Activated CD8-positive, alpha-beta memory T cell treated with anti-CD3 and anti-CD28 coated beads, Interleukin-2, amount 10 ng/mL, durations not matched to agents 7 days and 5 days (primary cell): ENCODE results near the gene HNRNPH2. TPM values are rescaled to one million over a fixed set of nuclear protein-coding genes. Genes with fewer than 3 reads are reported as not detected.

ENCODE experiments used
- ATAC-seq: fragments of 150-1000 bp; cut with Tn5 transposase; one replicate; pipeline ENCODE4 v1.10.0; 2021; ENCODE audit warnings: moderate library complexity
- CTCF ChIA-PET: fragments of 350-600 bp; sonication (Branson Sonifier 250); formaldehyde crosslinking; loops from one replicate; lab custom pipeline; 2021; ENCODE audit warnings: antibody characterized with exemption; lab: Charles Lee
- DNase-seq: peaks from one replicate; pipeline ENCODE4 v3.0.0-alpha.2; 2020
- H3K27ac Mint-ChIP-seq: one replicate; pipeline ENCODE4 v1.8.0; 2021; ENCODE audit warnings: mild to moderate bottlenecking, mixed read lengths
- H3K27me3 Mint-ChIP-seq: one replicate; pipeline ENCODE4 v1.8.0; 2021; ENCODE audit warnings: mixed read lengths
- H3K36me3 Mint-ChIP-seq: one replicate; pipeline ENCODE4 v1.8.0; 2021; ENCODE audit warnings: mild to moderate bottlenecking, mixed read lengths
- H3K4me1 Mint-ChIP-seq: one replicate; pipeline ENCODE4 v1.8.0; 2021; ENCODE audit warnings: mixed read lengths
- H3K4me3 Mint-ChIP-seq: one replicate; pipeline ENCODE4 v1.8.0; 2021; ENCODE audit warnings: mild to moderate bottlenecking, moderate library complexity, mixed read lengths
- H3K9me3 Mint-ChIP-seq: one replicate; pipeline ENCODE4 v1.8.0; 2022; ENCODE audit warnings: low read depth, mixed read lengths
- total RNA-seq, 2 experiments: library from RNA; stranded (reverse); gene quantifications; one replicate each; pipeline ENCODE4 v1.2.3, GENCODE V29; 2021

HNRNPH2 gene
- total RNA-seq, 2 experiments from 2014 or later = 30.7 to 31.2 TPM

DNA sequence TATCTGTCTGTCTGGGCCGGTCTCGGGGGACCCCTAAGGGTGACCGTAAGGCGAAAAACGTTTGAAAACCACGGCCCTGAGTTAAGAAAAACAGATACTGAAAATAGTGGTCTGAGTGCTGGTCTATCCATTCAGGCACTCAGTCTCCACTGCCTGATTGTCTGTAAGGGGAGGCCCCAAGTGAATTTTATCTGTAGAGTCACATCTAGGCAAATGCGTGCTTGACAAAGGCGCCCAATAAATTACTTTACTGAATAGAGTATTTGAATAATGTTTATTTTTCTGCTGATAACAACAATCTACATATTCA lies 465 bp downstream of the HNRNPH2 start:
- CTCF ChIA-PET = no interaction called here
- peak overlapping the region; percentile 98 for H3K4me3 Mint-ChIP-seq
- no peaks in the 10 kb centered on the region for H3K9me3 Mint-ChIP-seq
- peak; percentile 17 for ATAC-seq
- no peak for DNase-seq
- H3K36me3 Mint-ChIP-seq = peaks cover 32% of the 10 kb centered on the region
- H3K4me1 Mint-ChIP-seq = peaks cover 36% of the 10 kb centered on the region
- no peaks in the 10 kb centered on the region for H3K27me3 Mint-ChIP-seq
- peak overlapping the region; percentile 98 for H3K27ac Mint-ChIP-seq

DNA sequence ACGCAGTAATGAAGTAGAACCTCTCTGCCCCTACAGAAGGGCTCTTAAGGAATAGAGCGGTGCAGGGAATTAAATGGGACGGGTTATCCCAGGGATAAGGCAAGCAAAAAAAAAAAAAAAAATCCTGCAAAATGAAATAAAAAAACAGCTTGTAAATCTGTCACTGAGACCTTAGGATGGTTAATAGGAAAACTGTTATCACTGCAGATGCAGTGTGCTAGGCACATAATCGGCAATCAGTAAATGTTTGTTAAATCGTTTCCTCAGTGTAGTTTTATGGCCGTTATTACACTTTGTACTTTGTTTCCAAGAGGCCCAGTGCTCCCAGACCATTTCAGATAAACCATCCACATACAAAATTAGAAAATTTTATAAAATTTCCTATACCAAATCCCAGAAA lies 1.0 kb downstream of the HNRNPH2 start:
- Mint-ChIP-seq H3K27ac (peak overlapping the region; percentile 98), H3K4me3 (peak overlapping the region; percentile 98), H3K27me3 (no peaks in the 10 kb centered on the region), H3K36me3 (peaks cover 29% of the 10 kb centered on the region), H3K9me3 (no peaks in the 10 kb centered on the region), H3K4me1 (peaks cover 35% of the 10 kb centered on the region)
- CTCF ChIA-PET = no interaction called here
- ATAC-seq = no peak
- no peak for DNase-seq

DNA sequence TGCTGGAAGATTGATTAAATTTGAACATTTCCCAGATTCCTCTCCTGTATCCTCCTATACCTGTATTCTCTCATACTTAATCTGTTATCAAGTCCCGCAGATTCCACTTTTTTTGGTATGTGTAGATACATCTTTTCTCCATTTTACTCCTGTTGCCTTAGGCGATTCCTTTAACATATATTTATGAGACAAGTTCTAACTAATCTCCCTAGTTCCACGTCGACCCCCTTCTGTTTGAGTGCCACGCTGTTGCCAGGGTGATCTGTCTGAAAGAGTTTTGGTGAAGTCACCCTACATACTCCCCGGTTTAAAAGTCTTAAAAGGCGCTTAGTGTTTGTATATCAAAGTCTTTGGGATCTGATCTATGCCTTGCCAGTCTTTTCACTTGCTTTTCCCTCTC lies 2.4 kb downstream of the HNRNPH2 start:
- CTCF ChIA-PET = no interaction called here
- peak overlapping the region; percentile 75 for H3K27ac Mint-ChIP-seq

DNA sequence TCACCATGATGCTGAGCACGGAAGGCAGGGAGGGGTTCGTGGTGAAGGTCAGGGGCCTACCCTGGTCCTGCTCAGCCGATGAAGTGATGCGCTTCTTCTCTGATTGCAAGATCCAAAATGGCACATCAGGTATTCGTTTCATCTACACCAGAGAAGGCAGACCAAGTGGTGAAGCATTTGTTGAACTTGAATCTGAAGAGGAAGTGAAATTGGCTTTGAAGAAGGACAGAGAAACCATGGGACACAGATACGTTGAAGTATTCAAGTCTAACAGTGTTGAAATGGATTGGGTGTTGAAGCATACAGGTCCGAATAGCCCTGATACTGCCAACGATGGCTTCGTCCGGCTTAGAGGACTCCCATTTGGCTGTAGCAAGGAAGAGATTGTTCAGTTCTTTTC lies 4.0 kb downstream of the HNRNPH2 start:
- CTCF ChIA-PET = no interaction called here
- Mint-ChIP-seq H3K4me1 (peaks cover 42% of the 10 kb centered on the region), H3K27ac (no peak overlapping the region), H3K36me3 (peaks cover 27% of the 10 kb centered on the region), H3K27me3 (no peaks in the 10 kb centered on the region), H3K9me3 (no peaks in the 10 kb centered on the region), H3K4me3 (no peak overlapping the region)
- no peak for DNase-seq
- no peak for ATAC-seq

More for the DNA sequence above, 2.4 kb downstream of the HNRNPH2 start:
- no peak for DNase-seq
- ATAC-seq = no peak
- Mint-ChIP-seq H3K4me1 (peaks cover 39% of the 10 kb centered on the region), H3K27me3 (no peaks in the 10 kb centered on the region), H3K4me3 (peak overlapping the region; percentile 55), H3K9me3 (no peaks in the 10 kb centered on the region), H3K36me3 (peaks cover 27% of the 10 kb centered on the region)

DNA sequence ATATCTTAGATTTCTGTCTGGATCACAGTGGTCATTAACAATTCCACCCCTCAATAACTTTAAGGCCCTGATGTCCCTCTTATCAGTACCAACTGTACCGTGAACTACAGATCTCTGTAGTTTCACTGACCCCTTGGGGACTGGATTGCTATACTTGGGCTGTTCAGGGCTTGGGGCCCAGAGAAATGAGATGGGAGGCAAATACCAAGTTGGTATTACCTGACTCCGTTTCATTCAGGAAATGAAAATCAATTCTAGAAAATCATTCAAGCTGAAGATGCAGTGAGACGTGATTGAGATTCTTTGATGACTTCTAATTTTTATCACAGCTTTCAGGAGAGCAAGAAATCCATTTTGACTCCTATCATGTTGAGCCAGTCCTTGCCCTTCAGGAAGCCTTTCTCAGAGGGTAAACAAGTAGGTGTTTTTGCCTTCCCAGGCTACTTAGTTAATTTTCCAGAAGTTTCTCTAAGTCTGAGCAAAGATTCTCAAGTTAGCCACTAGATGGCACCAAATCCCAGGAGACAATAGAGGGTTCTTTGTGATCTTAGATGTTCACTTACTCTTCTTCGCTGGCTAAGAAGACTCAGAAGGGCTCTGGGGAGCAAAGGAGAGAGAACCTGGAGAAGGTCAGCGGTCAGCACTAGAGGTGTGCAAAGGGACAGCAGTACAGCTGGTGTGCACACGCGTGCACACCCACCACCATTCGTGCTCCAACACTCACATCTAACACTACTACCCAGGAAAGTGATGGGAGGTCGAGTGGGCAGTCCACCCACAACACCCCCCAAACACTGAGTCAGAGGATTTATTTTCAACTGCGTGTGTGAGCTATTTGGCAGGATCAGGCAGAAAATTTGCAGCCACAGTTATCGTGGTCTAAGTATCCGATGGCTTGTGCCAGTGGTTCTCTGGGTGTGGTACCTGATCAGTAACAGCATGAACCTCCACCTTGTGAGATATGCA lies 7.4 kb downstream of the HNRNPH2 start:
- H3K27me3 Mint-ChIP-seq = no peaks in the 10 kb centered on the region

DNA sequence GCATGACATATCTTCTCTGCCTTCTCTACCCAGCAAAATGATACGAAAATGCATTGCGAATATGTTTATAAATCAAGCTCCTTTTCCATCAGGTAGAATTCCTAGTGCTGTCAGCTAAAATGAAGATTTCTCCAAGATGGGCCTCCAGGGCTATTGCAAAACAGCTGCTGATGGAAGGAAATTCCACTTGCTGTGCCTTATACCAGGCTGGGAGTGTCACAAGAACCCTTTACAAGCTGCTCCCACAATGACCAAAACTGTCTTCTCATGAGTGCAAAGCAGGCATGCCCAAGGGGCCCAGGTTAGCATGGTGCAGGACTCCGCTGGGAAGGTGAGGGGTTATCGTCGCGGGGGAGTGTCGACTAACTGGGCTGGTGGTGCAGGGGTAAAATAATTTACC lies 8.7 kb downstream of the HNRNPH2 start:
- Mint-ChIP-seq H3K36me3 (peaks cover 20% of the 10 kb centered on the region), H3K4me3 (no peak overlapping the region), H3K27me3 (no peaks in the 10 kb centered on the region), H3K4me1 (peaks cover 45% of the 10 kb centered on the region), H3K9me3 (no peaks in the 10 kb centered on the region), H3K27ac (peak overlapping the region; percentile 43)
- ATAC-seq (no peak), DNase-seq (no peak)
- CTCF ChIA-PET = interaction anchor here (0.7 to 1.5 kb wide), 2 partner anchors 201 to 387 kb away, joined by 3 read pairs; partner anchors contain the start of gene ARMCX6

More for the DNA sequence above, 7.4 kb downstream of the HNRNPH2 start:
- Mint-ChIP-seq H3K36me3 (peaks cover 25% of the 10 kb centered on the region), H3K4me3 (no peak overlapping the region), H3K27ac (peak overlapping the region; percentile 61), H3K4me1 (peaks cover 51% of the 10 kb centered on the region), H3K9me3 (no peaks in the 10 kb centered on the region)
- CTCF ChIA-PET = interaction anchor here (0.6 to 1.9 kb wide), 6 partner anchors 25 to 388 kb away, joined by 3 to 4 read pairs (median 3); partner anchors contain the start of genes ARMCX6 and RPL36A
- ATAC-seq = peak; percentile 60
- DNase-seq = peak; percentile 42

DNA sequence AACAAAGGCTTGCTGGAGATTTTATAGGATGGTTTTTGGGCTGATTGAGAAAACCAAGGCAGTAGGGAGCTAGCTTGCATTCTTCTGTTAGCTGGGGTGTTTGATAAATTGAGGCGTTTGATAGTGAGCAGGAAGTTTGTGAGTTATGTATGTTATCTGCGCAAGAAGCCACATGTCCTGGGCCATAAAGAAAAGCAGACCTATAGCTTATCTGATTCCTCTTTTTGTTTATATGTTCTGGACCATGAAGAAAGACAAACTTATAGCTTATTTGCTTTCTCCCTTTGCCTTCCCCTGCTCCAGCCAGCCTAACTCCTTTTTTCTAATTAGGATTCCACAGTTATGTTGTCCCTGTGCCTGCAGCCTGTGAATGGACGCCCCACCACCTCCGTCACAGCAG lies 9.2 kb downstream of the HNRNPH2 start:
- Mint-ChIP-seq H3K27me3 (no peaks in the 10 kb centered on the region), H3K9me3 (no peaks in the 10 kb centered on the region), H3K27ac (peak overlapping the region; percentile 91), H3K4me1 (peaks cover 42% of the 10 kb centered on the region), H3K4me3 (peak overlapping the region; percentile 78), H3K36me3 (peaks cover 15% of the 10 kb centered on the region)
- CTCF ChIA-PET = interaction anchor here (0.6 to 1.7 kb wide), 3 partner anchors 49 to 1253 kb away, joined by 3 read pairs; no protein-coding TSS in a partner anchor
- ATAC-seq = no peak
- DNase-seq = no peak

DNA sequence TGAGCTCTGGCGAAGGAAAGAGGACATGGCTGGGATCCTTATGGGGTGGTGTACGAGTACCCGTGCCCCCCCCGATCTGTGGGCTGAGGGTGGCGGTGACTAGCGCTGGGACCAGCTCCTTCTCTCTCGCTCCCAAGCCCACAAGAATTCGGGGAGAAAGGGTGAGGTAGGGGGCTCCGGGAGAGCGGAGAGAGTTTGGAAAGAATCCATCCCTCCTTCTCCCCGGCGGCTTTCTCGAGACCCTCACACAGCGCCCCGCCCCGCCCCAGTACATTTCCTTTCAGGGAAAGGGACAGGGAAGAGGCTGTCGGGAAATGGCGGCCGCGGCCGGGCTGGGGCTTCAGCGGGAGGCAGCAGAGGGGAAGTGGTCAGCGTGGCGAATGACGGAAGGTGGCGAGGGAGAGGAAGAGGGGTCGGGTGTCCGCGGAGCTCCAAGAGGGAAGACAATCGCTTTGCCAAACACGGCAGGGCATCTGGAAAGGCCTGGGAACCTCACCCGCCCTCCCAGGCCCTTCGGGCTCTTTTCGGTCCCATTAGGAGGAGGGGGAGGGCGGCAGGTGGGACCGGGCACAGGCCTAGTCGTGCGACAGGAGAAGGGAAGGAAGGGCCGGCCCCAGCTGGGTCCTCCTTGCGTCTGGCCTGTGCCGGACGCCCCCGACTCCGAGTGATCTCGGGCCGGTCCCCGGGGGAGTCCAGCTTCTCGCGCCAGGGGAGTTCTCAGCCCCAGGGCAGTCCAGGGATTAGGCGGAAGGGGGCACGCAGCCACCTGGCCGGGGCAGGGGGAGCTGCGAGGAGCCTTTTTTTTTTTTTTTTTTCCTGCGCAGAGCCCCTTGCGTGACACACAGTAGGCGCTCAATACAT lies 10.2 kb downstream of the HNRNPH2 start:
- Mint-ChIP-seq H3K9me3 (no peaks in the 10 kb centered on the region), H3K36me3 (peaks cover 5% of the 10 kb centered on the region), H3K27ac (peak overlapping the region; percentile 91), H3K4me1 (peaks cover 32% of the 10 kb centered on the region), H3K27me3 (no peaks in the 10 kb centered on the region), H3K4me3 (peak overlapping the region; percentile 78)
- DNase-seq (peak; percentile 60), ATAC-seq (peak; percentile 70)
- CTCF ChIA-PET = interaction anchor here (0.6 to 1.8 kb wide), 7 partner anchors 8 to 385 kb away, joined by 3 to 8 read pairs (median 4); no protein-coding TSS in a partner anchor

DNA sequence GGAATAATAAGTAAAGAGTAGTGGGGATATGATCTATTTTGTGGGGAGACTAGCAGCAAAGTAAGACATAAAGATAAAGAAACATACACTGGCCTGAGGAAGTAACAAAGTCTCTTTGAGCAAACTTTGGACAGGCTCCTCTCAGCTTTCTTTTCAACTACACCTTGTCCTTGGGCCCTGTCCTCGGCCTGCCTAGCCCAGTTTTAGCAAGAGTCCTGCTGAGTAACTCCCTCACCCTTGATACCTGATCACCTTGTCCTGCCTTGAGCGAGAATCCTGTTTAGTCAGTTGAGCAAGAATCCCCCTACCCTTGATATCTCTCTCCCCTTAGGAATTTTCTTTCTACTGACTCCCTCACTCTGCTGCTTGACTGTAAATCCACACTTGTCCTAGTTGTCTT lies 11.5 kb downstream of the HNRNPH2 start:
- CTCF ChIA-PET = interaction anchor here (1.4 kb wide), 1 partner anchor 11 kb away, joined by 4 read pairs; no protein-coding TSS in a partner anchor
- DNase-seq = no peak
- H3K4me3 Mint-ChIP-seq = peak overlapping the region; percentile 78
- H3K9me3 Mint-ChIP-seq = no peaks in the 10 kb centered on the region
- peaks cover 30% of the 10 kb centered on the region for H3K4me1 Mint-ChIP-seq
- peaks cover 3% of the 10 kb centered on the region for H3K36me3 Mint-ChIP-seq
- H3K27ac Mint-ChIP-seq = no peak overlapping the region
- no peaks in the 10 kb centered on the region for H3K27me3 Mint-ChIP-seq
- ATAC-seq = no peak

DNA sequence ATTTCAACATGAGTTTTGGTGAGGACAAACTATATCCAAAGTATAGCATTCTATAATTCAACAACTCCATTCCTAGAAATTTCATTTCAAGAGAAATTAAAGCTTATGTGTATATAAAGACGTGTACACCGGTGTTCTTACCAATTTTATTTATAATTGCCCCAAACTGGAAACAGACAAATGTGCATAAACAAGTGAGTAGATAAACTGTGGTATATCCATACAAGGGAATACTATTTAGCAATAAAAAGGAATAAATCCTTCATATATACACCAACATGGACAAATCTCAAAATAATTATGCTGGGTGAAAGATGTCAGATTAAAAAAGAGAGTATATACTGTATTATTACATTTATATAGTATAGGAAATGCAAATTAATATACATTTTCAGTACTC lies 19.9 kb downstream of the HNRNPH2 start:
- no peak overlapping the region for H3K4me3 Mint-ChIP-seq
- DNase-seq (no peak), ATAC-seq (no peak)
- H3K4me1 Mint-ChIP-seq = peaks cover 18% of the 10 kb centered on the region
- H3K9me3 Mint-ChIP-seq = no peaks in the 10 kb centered on the region
- no peaks in the 10 kb centered on the region for H3K27me3 Mint-ChIP-seq
- H3K36me3 Mint-ChIP-seq = peaks cover 16% of the 10 kb centered on the region
- no peak overlapping the region for H3K27ac Mint-ChIP-seq
- CTCF ChIA-PET = no interaction called here

DNA sequence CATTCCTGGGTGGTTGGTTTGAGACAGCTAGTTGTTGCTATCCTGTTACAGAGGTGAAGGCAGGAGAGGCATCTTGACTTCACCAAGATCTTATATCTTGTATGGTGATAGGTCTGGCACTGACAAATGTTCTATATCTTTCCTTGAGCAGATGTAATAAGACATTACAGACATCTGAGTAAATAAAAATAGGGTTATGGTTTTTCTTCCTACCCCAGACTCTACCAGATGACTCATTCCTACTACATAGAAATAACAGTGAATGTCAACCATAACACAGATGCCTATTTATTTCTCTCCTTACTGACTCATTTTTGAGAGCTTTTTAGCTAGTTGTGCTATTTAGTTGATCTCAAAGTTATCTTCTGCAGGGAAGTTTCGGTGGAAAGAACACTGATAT lies 21.9 kb downstream of the HNRNPH2 start:
- H3K27ac Mint-ChIP-seq = peak overlapping the region; percentile 77
- no peaks in the 10 kb centered on the region for H3K27me3 Mint-ChIP-seq
- no peaks in the 10 kb centered on the region for H3K9me3 Mint-ChIP-seq
- ATAC-seq (peak; percentile 86), DNase-seq (no peak)
- peak overlapping the region; percentile 32 for H3K4me3 Mint-ChIP-seq
- H3K36me3 Mint-ChIP-seq = peaks cover 16% of the 10 kb centered on the region
- CTCF ChIA-PET = interaction anchor here (1.2 kb wide), 1 partner anchor 11 kb away, joined by 4 read pairs; no protein-coding TSS in a partner anchor
- peaks cover 18% of the 10 kb centered on the region for H3K4me1 Mint-ChIP-seq

DNA sequence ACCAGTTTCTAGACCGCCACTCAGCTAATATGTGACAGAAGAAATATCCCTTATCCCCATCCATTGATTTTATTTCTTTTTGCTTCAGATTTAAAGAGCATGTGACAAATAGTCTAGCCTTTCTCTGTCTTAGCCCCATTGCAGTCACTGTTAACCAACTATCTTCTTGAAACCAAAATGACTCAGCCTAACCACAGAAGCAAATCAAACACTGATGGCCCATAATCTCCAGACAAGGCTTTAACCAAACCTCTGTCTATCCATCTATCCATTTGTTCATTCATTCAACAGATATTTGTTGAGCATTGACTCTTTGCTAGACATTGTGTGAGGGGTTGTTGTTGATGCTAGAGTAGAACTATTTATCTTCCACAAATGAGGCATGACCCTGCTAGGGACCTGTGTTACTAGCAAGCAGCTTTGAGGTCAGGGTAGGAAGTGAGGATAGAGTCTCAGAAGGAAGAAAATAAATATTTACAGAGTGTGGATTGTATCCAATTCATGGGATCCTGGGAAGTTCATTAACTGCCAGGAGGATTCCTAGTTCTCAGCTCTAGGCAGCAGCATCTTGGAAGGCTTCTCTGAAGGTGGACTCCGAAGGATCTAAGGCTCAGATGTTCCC lies 22.5 kb downstream of the HNRNPH2 start:
- H3K9me3 Mint-ChIP-seq = no peaks in the 10 kb centered on the region
- peaks cover 14% of the 10 kb centered on the region for H3K36me3 Mint-ChIP-seq
- peak; percentile 85 for ATAC-seq
- CTCF ChIA-PET = interaction anchor here (1.2 kb wide), 1 partner anchor 12 kb away, joined by 4 read pairs; no protein-coding TSS in a partner anchor
- DNase-seq = no peak
- H3K4me3 Mint-ChIP-seq = peak overlapping the region; percentile 32
- H3K27ac Mint-ChIP-seq = peak overlapping the region; percentile 77
- H3K27me3 Mint-ChIP-seq = no peaks in the 10 kb centered on the region
- peaks cover 18% of the 10 kb centered on the region for H3K4me1 Mint-ChIP-seq
